ENCODE data around the gene PRKCA.

DNA sequence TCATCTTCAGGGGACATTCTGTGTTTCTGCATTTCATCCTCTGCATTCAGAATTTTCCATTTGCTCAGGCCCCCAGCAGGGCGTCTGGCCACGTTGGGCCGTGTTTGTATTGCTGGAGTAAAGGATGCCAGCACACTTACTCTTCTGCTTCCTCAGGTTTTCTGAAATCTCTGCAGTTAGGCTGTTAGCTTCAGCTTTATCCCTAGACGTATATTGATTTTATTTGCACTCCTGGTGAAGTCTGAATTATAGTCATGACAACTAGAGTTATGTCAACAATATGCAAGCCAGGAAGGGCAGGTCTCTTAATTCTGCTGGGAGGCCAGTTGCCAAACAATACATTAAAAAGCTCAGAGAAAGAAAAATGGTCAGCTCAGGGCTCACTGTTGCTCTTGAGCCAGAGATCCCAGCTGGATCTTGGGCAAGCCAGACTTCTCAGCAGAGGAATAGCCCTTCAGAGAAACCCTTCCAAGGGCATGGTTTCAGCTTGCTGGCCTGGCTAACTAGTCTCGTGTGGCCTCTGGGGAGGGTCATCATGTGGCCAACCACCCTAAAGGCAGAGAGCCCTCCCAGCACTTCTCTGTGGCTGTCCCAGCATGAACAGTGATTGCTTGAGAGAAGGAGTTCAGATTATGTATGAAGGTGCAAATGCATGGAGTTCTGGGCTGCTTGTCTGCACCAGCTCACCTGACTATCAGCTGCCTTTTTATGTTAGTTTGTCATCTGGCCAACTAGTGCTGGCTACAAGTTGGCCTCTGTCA is 422.3 kb downstream of the PRKCA start:
- TF ChIP-seq, protein P1, sequence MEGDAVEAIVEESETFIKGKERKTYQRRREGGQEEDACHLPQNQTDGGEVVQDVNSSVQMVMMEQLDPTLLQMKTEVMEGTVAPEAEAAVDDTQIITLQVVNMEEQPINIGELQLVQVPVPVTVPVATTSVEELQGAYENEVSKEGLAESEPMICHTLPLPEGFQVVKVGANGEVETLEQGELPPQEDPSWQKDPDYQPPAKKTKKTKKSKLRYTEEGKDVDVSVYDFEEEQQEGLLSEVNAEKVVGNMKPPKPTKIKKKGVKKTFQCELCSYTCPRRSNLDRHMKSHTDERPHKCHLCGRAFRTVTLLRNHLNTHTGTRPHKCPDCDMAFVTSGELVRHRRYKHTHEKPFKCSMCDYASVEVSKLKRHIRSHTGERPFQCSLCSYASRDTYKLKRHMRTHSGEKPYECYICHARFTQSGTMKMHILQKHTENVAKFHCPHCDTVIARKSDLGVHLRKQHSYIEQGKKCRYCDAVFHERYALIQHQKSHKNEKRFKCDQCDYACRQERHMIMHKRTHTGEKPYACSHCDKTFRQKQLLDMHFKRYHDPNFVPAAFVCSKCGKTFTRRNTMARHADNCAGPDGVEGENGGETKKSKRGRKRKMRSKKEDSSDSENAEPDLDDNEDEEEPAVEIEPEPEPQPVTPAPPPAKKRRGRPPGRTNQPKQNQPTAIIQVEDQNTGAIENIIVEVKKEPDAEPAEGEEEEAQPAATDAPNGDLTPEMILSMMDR (IDR thresholded peaks at IDR 0.05 in 2 of 3, conservative IDR thresholded peaks at IDR 0.05 in 1 of 3; ENCODE audit: control insufficient read depth in 2 of 3, extremely low read depth in 1 of 3, insufficient read depth in 1 of 3, low read depth in 3 of 3, low read length in 3 of 3): no peak
- TF ChIP-seq GABPA (IDR thresholded peaks at IDR 0.05; ENCODE audit: low read depth) (no peak), SP1 (IDR thresholded peaks at IDR 0.05; ENCODE audit: low read depth, low read length) (no peak), POLR2A (IDR thresholded peaks at IDR 0.05; ENCODE audit: low read depth, low read length) (no peak), HDGF (IDR thresholded peaks at IDR 0.05) (no peak), RAD21 (IDR thresholded peaks at IDR 0.05; ENCODE audit: insufficient read depth, low read depth, low read length) (no peak), GATAD2B (conservative IDR thresholded peaks at IDR 0.05; ENCODE audit: low read depth) (no peak), TARDBP (IDR thresholded peaks at IDR 0.05; ENCODE audit: borderline replicate concordance) (no peak), CREB1 (IDR thresholded peaks at IDR 0.05; ENCODE audit: low read depth) (no peak)
- TF ChIP-seq, protein P2, sequence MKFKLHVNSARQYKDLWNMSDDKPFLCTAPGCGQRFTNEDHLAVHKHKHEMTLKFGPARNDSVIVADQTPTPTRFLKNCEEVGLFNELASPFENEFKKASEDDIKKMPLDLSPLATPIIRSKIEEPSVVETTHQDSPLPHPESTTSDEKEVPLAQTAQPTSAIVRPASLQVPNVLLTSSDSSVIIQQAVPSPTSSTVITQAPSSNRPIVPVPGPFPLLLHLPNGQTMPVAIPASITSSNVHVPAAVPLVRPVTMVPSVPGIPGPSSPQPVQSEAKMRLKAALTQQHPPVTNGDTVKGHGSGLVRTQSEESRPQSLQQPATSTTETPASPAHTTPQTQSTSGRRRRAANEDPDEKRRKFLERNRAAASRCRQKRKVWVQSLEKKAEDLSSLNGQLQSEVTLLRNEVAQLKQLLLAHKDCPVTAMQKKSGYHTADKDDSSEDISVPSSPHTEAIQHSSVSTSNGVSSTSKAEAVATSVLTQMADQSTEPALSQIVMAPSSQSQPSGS (IDR thresholded peaks at IDR 0.05; ENCODE audit: low read length): no peak
- TF ChIP-seq, protein P3, sequence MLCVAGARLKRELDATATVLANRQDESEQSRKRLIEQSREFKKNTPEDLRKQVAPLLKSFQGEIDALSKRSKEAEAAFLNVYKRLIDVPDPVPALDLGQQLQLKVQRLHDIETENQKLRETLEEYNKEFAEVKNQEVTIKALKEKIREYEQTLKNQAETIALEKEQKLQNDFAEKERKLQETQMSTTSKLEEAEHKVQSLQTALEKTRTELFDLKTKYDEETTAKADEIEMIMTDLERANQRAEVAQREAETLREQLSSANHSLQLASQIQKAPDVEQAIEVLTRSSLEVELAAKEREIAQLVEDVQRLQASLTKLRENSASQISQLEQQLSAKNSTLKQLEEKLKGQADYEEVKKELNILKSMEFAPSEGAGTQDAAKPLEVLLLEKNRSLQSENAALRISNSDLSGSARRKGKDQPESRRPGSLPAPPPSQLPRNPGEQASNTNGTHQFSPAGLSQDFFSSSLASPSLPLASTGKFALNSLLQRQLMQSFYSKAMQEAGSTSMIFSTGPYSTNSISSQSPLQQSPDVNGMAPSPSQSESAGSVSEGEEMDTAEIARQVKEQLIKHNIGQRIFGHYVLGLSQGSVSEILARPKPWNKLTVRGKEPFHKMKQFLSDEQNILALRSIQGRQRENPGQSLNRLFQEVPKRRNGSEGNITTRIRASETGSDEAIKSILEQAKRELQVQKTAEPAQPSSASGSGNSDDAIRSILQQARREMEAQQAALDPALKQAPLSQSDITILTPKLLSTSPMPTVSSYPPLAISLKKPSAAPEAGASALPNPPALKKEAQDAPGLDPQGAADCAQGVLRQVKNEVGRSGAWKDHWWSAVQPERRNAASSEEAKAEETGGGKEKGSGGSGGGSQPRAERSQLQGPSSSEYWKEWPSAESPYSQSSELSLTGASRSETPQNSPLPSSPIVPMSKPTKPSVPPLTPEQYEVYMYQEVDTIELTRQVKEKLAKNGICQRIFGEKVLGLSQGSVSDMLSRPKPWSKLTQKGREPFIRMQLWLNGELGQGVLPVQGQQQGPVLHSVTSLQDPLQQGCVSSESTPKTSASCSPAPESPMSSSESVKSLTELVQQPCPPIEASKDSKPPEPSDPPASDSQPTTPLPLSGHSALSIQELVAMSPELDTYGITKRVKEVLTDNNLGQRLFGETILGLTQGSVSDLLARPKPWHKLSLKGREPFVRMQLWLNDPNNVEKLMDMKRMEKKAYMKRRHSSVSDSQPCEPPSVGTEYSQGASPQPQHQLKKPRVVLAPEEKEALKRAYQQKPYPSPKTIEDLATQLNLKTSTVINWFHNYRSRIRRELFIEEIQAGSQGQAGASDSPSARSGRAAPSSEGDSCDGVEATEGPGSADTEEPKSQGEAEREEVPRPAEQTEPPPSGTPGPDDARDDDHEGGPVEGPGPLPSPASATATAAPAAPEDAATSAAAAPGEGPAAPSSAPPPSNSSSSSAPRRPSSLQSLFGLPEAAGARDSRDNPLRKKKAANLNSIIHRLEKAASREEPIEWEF (IDR thresholded peaks at IDR 0.05; ENCODE audit: insufficient replicate concordance, low read depth, low read length): no peak
- TF ChIP-seq, protein P4, sequence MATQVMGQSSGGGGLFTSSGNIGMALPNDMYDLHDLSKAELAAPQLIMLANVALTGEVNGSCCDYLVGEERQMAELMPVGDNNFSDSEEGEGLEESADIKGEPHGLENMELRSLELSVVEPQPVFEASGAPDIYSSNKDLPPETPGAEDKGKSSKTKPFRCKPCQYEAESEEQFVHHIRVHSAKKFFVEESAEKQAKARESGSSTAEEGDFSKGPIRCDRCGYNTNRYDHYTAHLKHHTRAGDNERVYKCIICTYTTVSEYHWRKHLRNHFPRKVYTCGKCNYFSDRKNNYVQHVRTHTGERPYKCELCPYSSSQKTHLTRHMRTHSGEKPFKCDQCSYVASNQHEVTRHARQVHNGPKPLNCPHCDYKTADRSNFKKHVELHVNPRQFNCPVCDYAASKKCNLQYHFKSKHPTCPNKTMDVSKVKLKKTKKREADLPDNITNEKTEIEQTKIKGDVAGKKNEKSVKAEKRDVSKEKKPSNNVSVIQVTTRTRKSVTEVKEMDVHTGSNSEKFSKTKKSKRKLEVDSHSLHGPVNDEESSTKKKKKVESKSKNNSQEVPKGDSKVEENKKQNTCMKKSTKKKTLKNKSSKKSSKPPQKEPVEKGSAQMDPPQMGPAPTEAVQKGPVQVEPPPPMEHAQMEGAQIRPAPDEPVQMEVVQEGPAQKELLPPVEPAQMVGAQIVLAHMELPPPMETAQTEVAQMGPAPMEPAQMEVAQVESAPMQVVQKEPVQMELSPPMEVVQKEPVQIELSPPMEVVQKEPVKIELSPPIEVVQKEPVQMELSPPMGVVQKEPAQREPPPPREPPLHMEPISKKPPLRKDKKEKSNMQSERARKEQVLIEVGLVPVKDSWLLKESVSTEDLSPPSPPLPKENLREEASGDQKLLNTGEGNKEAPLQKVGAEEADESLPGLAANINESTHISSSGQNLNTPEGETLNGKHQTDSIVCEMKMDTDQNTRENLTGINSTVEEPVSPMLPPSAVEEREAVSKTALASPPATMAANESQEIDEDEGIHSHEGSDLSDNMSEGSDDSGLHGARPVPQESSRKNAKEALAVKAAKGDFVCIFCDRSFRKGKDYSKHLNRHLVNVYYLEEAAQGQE (IDR thresholded peaks at IDR 0.05; ENCODE audit: low read depth, low read length): no peak

All from GM12878 (cell line).